HuH-7 (cell line): ENCODE measurements around the gene KCNMA1.

Experiments
- DNase-seq: peaks from one replicate; pipeline ENCODE4 v3.0.0; 2011; ENCODE audit warnings: low spot score

Gene KCNMA1

DNA sequence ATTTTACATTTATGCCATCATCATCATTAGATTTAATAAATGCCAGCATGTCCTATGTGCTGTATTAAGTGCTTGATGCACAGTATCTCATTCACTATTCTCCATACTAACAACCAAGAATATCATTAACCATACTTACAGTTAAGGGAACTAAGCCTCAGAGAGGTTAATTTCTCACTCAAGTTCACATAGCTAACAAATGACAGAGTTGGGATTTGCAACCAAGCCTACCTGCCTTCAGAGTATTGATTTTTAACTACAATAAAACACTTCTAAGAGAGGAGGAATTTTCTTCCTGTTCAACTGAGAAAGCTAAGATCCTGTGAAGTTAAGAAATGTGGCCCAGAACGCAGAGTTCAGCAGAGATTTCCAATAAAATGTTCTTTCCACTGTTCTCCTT, 403.0 kb downstream of the KCNMA1 start:
- no peak for DNase-seq

DNA sequence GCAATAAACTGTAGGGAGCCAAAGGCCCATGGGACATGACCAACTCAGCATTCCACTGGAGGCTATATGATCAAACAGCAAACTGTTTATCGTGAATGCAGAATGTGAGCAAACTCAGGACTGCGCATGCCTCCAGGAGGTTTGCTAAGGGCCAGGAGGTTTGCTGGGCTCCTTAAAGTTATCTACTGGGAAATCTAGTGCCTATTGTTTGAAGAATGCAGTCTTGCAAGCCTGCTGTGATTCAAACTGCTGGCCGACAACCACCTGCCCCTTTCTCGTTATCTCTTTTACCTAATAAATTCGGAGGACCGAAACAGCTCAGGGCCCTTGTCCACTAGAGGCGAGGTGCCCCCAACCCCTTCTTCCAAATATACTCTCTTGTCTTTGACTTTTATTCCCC, 404.1 kb downstream of the KCNMA1 start:
- DNase-seq = no peak

DNA sequence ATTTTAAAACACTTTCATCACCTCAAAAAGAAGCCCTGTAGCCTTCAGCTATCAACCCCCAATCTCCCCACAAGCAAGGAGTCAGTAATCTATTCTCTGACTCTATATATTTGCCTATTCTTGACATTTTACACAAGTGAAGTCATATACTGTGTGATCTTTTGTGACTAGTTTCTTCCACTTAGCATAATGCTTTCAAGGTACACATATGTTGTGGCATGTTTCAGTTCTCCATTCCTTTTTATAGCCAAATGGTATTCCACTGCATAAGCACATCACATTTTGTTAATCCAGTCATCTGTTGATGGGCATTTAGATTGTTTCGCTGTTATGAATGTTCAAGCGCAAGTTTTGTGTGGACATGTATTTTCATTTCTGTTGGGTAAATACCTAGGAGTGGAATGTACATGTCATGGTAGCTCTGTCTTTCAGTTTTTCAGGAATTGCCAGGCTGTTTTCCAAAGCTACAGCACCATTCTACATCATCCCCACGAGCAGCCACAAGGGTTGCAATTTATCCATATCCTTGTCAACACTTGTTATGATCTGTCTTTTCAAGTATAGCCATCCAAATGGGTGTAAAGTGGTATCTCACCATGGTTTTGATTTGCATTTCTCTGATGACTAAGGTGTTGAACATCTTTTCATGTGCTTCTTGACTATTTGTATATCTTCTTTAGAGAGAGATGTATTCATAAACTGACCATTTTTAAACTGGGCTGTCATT, 405.6 kb downstream of the KCNMA1 start:
- no peak for DNase-seq

DNA sequence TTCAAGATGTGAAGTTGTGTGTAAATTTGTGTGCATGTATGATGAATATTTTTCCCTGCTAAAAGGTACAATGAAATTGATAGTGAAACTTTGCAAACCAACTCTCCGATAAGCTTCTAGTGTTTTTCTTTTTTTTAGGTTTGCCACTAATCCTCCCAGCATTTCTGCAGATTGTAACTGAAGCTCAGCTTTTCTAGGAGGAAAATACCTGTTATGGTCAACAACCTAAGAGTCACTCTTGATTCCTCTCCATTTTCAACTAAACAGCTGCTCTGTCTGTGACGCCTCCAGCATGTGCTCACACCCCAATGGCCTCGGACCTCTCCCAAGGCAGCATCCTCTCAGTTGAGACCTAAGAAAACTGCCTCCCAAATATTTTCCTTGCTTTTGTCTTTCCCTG, 406.2 kb downstream of the KCNMA1 start:
- DNase-seq = no peak

DNA sequence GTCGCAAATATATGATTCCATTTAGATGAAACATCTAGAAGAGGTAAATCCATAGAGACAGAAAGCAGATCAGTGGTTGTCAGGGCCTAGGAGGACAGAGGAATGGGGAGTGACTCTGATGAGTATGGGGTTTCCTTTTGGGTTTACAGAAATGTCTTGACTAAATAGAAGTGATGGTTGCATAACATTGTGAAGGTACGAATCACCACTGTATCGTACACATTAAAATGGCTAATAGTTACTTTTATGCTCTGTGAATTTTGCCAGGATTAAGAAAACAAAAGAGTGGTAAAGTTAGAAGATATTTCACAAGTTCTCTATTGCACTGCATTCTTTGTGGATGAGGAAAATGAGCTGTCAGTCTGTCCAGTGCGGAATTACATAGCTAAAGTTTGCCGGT, 407.4 kb downstream of the KCNMA1 start:
- DNase-seq = no peak

DNA sequence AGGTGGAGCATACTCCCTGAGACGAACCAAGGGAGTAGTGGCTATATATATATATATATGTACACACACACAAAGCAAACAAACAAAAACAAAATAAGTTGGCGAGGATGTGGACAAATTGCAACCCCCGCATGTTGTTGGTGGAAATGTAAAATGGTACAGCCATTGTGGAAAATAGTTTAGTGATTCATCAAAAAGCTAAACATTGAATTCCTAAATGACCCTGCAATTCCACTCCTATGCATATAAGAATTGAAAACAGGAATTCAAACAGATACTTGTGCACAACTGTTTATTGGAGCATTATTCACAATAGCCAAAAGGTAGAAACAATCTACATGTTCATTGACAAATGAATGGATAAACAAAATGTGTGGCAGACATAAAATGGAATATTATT, 407.9 kb downstream of the KCNMA1 start:
- DNase-seq = no peak

DNA sequence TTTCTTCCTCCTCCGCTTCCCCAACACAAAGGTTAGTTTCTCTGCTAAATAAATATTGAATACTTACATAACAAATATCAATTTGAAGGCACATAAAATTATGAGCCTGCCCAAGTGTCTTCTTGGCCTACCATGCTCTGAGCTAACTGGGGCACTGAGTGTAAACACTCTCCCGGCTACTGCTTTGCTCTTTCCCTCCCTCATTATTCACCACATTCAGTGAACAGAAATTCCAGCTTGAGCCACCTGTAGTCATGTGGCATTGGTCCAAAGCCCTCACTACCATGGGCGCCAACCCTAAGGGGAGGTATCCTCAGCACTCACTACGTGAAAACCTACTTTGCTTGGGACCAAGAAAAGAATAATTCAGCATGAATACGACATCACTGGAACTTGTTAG, 409.0 kb downstream of the KCNMA1 start:
- no peak for DNase-seq

DNA sequence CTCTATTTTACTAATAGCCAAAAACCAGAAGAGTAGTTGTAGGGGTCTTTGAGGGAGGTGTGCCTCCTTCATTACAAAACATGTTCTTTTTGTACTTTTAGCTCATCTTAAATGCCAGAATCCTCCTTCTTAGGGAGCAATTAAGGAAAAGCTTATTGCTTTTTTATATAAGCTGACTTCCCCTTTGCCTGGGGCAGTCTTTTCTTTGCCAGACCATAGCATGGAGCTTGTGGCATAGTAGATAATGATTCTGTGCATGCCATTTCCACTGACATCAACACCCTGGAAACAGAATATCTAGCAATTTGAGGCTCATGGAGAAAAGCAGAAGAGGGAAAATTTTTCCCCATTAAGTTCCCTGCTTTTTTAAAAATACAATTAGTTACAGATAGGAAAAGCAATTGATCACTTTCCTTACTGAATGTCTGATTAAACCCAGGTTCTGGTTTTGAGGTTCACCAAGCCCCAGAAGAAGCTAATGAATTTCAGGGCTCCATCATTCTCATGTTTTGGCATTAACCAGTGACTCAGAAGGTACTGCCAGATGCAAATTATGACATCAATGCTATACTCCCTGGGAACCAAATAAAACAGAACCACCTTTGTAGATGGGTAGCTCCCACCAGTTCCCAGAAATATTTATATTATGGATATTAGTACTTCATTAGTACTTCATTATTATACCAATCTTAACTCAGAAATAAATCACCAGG, 410.6 kb downstream of the KCNMA1 start:
- no peak for DNase-seq

DNA sequence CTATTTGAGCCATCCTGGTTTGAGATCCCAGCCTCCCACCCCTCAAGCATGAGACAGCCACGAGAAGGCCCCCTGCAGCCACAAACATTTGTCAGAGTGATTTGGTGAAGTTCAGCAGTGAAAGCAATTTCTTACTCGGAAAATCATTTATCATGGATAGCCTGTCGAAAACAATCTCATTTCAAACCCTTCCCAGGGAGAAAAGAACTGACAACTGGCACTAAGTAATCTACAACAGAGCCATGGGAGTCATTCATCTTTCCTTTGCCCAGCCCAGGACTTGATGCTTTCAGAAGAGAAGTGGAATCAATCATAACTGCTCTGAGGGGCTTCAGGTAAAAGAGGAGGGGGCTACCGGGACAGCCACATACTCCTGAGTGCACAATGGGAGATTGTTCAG, 411.2 kb downstream of the KCNMA1 start:
- DNase-seq = no peak

DNA sequence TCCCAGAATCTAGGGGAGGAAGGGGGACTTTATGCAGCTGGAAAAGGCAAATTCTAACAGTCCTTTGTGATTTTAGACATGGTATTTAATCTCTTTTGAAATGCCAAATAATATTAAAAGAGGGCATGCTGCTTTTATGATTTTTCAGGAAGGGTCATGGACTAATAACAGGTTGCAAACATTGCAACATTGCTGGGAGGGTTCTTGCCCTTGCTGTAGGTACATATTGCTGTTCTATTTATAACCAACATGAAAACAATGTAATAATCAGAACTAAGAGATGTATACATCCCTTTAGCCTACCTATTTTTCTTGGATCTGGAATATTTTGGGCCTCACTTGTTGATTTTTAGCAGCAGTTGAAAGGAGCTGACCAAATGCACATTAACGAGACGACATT, 411.6 kb downstream of the KCNMA1 start:
- no peak for DNase-seq

DNA sequence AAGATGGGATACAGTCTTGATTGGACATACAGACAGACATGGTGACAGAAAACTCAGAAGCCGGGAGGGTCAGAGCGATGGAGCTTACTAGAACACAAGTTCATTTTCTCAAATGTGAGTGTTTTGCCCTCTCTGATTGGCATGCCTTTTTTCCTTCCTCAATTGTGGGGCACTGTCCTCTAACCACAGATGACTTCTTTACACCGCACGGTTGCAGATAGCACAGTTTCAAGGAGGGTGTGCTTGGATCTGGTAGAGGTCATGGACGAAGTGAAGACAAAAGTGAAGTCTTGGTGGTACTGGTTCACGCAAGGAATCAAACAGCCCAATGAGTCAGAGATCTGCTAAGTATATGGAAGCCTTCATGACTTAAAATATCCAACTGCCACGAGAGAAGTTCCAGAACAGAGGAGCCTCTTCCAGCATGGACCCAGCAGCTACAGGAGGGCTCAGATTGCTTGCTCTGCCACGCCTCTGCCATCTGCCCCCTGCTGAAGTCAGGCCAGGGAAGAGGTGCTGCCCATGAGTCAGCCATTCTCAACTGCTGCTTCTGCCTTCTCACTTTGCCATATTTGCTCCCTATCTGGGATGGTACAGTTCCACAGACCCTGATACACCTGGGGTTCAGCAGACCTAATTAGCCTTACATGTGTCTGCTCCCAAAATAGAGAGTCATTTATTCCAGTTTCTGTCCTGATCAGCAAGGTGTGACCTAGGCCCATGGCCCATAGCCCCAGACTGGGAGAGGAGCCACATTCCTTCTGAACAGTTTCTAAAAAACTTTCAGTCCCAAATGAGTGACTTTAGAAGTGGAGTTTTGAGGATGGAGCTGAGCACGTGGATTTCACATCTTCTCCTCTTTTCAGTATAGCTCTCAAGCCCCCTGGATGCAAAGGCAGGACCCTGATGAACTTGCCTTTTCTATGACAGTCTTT, 413.8 kb downstream of the KCNMA1 start:
- no peak for DNase-seq

DNA sequence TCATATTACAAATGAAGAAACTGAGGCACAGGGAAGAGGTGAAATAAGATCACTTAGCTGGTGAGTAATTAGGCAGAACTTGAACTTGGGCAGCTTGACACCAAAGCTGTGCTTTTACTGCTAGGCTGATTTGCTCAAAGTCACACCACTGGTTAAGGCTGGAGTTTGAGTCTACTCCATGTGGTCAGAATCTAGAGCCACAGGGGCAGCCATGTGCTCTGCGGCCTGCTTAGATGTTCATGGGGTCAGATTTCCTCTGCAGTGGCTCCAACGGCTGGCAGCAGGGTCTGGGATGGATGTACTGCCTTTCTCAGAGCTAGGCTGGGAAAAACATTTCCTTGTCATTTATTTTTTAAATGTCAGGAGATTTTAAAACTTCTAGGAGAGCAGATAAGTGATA, 417.5 kb downstream of the KCNMA1 start:
- DNase-seq = no peak

DNA sequence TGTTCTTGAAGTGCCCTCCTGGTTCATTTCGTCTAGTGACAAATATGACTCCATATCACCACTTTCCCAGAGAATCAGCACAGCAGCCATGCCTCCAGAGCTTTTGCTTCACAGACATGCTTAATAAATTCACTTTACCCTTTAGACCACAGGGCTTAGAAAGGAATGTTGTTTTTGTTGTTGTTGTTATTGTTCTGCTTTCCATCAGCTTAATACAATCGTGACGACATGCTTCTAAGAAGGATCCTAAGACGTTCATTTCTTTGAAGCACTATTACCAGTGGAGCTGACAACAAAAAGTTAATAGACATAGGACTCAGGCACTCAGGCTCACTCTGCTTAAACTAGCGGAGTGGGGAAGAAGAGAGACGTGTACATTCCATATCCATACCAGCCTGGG, 418.6 kb downstream of the KCNMA1 start:
- DNase-seq = no peak

DNA sequence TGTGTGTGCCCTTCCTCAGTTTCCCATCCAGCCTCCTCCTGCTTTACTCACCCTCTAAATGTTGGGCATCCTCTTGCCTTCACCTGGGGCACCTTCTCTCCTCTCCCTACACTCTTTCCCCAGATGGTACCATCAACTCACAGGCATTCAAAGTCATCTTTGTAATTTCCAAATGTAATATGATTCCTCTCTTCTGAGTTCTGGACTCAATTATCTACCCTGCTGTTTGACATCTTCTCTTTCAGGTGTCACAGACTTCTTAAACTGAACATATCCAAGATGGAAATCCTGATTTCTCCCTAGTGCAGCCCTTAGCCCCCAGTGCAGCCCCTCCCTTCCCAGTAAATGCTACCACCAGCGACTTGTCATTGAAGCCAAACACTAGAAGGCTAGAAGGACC, 422.8 kb downstream of the KCNMA1 start:
- no peak for DNase-seq

DNA sequence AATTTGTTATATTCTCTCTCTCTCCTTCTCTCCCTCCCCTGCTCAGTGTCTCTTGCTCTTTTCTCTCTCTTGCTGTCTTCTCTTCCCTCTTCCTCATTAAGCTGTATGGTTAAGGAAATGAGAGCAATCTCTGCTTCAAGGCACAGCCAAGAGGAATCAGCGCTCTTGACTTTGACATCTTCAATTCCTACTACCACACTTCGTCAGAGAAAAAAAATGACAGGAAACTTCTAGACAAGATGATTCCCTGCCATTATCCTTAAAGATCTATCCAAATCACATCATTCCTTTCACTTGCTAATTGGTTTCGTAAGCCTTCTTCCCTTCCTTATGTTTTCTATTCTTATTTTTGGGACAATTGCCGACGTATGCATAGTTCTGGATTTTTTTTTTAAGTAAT, 425.0 kb downstream of the KCNMA1 start:
- DNase-seq = no peak

DNA sequence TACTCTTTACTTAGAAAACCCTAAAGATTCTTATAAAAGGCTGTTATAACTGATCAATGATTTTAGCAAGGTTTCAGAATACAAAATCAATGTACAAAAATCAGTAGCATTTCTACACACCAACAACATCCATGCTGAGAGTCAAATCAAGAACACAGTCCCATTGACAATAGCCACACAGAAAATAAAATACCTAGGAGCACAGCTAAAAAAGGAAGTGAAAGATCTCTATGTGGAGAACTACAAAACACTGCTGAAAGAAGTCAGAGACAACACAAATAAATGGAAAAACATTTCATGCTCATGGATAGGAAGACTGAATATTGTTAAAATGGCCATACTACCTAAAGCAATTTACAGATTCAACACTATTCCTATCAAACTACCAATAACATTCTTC, 427.0 kb downstream of the KCNMA1 start:
- no peak for DNase-seq

DNA sequence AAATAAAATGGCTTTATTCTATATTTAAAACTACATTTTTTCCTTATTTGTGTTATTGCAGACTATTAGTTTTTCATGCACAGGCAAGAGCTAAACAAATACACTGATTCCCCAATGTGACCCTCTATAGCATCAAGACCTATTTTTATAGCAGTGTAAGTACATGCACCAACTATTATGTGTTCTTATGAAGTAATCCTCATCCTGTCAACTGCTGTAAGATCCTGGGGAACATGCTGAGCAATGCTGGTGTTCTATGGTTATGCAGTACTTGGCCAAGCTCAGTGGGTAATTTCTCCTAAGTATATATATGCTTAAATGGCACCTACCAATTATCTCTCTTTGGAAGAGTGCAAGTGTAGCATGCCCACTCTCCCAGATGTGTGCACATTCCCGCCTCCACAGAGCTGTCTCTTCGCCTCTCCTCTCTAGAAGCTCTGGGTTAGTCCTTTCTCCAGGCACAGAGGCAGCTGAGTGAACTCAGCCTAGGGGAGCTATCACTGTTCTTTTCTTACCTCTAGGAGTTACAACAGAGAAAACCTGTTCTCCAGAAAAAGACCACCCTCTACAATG, 428.8 kb downstream of the KCNMA1 start:
- no peak for DNase-seq

DNA sequence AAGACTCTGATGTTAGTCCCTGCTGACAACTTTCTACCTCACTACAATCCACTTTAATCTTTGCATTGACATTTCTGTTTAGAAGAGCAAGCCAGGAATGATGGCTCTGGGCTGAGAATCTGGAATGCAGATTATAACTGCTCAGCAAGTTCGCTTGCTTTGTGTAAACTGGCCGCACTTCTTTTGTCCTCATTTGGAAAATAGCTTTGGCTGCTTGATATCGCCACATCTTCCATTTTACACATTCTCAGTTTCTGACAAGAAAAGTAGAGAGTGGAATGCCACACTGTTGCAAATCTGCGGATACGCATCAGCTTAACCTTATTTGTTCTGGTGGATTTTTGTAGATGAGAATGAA, 429.8 kb downstream of the KCNMA1 start:
- DNase-seq = no peak

DNA sequence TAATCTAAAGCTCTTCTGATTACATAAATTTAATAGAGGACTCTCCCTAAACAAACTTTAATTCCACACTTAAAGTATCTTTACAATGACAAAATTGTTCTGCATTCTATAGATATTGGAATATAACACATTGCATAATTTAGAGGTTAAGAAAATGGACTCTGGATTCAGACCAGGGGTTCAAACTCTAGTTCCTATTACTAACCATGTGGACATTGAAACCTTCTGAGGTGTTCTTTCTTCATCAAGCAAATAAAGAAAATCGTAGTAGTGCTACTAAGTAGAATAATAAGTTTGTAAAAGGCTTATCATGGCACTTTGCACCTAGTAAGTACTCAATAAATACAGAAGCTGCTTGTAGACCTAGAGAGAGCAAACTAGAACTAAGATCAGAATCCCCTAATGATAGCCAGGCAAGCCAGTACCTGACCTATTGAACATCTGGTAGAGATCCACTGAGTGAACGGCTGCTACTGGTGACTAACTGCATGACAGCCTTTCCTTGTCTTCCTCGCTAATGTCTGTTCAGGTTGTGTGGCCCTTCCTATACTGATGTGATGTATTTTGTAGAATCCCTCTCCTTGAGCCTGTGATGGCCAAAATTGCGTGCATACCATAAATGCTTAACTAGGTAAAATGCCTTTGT, 430.3 kb downstream of the KCNMA1 start:
- no peak for DNase-seq

DNA sequence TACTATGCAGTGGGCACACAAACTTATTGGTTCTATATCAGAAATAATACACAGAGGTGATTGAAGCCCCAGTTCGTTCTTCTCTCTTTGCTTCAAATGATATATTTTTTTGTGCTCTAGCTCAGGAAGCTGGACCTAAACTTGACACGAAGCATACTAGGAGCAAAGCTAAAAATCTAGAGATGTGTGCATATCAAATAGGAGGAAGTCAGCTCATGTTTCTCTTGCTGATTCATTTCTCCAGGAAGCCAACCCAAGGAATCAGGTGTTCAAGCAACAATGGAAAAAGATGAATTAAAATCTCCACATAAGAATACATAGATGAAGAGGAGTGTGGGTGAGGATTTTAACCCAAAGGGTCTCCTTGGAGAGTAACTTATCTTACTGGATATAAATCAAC, 432.5 kb downstream of the KCNMA1 start:
- DNase-seq = no peak

DNA sequence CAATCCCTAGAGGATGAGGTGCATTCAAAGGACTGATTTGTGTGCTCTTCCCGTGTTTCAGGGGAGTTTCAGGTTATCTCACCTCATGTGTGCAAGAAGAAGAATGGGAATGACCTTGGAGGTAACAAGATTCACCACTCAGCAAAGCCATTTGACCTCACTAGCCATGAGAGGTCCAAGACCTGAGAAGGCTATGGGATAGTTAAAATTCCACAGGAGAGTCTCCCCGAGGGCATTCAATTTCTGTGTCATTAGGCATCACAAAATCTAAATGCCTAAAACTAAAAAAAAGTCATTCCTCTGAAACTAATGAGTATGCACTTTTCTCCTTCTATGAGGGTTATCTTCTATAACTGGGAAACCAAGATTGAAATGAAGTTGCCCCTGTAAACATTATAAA, 433.4 kb downstream of the KCNMA1 start:
- no peak for DNase-seq

DNA sequence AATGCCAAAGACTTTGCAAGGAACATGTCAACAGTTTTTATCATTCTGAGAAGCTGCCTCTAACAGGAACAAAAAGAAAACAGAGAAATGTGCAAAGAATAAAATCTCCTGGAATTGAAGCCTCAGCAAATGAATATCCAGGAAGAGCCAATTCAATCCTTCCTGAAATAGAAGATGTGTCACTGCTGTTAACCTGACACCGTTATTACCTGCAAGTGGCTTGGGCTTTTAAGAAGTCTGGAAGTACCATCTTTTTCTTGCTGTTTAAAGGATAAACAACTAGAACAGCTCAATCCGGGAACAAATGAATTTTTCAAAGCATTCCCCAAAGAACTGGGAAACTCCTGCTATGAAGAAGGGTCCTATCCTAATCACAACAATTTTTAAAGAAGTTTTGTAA, 434.8 kb downstream of the KCNMA1 start:
- DNase-seq = no peak
